Measurements from ENCODE around the gene PLG.
"Not testable (repeated sequence)": the region's sequence is repeated elsewhere in the genome, so short reads cannot be mapped to it uniquely, and the experiment has no call there.

Gene PLG

DNA sequence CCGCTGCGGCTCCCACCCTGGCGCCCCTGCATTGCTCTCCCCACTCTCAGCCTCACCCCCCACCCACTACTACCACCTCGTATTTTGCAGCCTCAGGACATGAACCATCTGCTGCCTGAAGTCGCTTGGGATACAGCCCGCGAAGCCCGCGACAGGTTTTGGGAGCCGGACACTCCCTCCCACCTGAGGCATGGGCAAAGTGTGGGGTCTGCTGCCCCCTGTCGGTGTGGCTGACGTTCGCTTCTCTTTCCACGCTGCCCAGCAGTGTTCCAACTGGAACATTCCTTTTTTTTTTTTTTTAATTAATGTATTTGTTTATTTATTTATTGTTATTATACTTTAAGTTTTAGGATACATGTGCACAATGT is 22.7 kb upstream of the PLG start:
- TF ChIP-seq, protein P1, sequence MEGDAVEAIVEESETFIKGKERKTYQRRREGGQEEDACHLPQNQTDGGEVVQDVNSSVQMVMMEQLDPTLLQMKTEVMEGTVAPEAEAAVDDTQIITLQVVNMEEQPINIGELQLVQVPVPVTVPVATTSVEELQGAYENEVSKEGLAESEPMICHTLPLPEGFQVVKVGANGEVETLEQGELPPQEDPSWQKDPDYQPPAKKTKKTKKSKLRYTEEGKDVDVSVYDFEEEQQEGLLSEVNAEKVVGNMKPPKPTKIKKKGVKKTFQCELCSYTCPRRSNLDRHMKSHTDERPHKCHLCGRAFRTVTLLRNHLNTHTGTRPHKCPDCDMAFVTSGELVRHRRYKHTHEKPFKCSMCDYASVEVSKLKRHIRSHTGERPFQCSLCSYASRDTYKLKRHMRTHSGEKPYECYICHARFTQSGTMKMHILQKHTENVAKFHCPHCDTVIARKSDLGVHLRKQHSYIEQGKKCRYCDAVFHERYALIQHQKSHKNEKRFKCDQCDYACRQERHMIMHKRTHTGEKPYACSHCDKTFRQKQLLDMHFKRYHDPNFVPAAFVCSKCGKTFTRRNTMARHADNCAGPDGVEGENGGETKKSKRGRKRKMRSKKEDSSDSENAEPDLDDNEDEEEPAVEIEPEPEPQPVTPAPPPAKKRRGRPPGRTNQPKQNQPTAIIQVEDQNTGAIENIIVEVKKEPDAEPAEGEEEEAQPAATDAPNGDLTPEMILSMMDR (conservative IDR thresholded peaks at IDR 0.05; ENCODE audit: low read depth, low read length): no peak
- Histone ChIP-seq H3K4me3 (IDR thresholded peaks at IDR 0.05; ENCODE audit: insufficient read depth, low read depth, low read length) (no peak overlapping the region), H3K4me1 (ENCODE audit: low read depth, poor library complexity, severe bottlenecking) (no peaks in the 10 kb centered on the region), H3K27ac (no peak overlapping the region), H4K20me1 (ENCODE audit: insufficient read depth) (no peaks in the 10 kb centered on the region), H3K36me3 (ENCODE audit: insufficient read depth) (no peaks in the 10 kb centered on the region), H3K4me2 (no peak overlapping the region), H3K9ac (no peak overlapping the region), H3K79me2 (ENCODE audit: insufficient read depth, low read depth) (no peaks in the 10 kb centered on the region), H3K27me3 (ENCODE audit: insufficient read depth, low read depth) (no peaks in the 10 kb centered on the region), H2AFZ (ENCODE audit: low read depth) (no peak overlapping the region)

DNA sequence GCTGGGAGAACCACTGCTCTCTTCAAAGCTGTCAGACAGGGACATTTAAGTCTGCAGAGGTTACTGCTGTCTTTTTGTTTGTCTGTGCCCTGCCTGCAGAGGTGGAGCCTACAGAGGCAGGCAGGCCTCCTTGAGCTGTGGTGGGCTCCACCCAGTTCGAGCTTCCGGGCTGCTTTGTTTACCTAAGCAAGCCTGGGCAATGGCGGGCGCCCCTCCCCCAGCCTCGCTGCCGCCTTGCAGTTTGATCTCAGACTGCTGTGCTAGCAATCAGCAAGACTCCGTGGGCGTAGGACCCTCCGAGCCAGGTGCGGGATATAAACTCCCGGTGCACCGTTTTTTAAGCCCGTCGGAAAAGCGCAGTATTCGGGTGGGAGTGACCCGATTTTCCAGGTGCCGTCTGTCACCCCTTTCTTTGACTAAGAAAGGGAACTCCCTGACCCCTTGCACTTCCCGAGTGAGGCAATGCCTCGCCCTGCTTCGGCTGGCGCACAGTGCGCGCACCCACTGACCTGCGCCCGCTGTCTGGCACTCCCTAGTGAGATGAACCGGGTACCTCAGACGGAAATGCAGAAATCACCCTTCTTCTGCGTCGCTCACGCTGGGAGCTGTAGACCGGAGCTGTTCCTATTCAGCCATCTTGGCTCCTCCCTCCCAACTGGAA is 16.8 kb upstream of the PLG start:
- not testable (repeated sequence) for H3K27ac ChIP-seq; H3K27me3 ChIP-seq (ENCODE audit: insufficient read depth, low read depth); H2AFZ ChIP-seq (ENCODE audit: low read depth); H3K36me3 ChIP-seq (ENCODE audit: insufficient read depth); H3K4me2 ChIP-seq; H3K4me1 ChIP-seq (ENCODE audit: low read depth, poor library complexity, severe bottlenecking); H4K20me1 ChIP-seq (ENCODE audit: insufficient read depth); H3K9ac ChIP-seq; H3K4me3 ChIP-seq (IDR thresholded peaks at IDR 0.05; ENCODE audit: insufficient read depth, low read depth, low read length); H3K79me2 ChIP-seq (ENCODE audit: insufficient read depth, low read depth)

DNA sequence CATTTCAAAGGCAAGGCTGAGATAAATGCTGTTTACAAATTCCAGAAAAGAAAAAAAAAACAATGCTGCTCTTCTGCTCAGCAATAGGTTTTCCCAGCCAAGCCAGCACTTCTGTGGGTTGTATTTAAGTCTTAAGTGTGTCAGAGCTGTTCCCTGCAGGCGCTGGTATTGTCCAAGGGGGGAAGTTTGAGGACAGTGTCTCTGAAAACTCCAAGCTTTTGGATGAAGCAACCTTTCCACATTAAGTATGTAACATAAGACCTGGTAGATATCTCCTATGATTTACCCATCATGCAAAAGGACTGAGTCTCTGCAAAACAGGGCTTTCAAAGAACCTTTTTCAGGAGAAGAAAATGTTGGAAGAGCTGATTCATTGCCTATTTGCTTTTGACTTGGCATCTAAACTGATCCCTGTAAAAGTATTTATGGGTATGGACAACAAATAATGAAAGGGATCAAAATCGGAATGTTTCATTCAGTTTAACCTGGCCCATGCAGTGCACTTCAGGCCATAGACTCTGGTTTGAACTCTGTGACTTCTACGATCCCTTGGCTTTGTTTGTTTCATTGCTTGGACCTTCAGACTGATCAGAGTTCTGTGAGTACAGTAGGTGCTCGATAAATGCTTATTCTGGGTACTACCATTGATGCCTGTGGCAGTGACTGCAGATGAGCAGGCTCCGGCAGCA is 16.1 kb upstream of the PLG start:
- H3K9ac ChIP-seq: no peak overlapping the region
- no peaks in the 10 kb centered on the region for H4K20me1 ChIP-seq (ENCODE audit: insufficient read depth)
- no peaks in the 10 kb centered on the region for H3K36me3 ChIP-seq (ENCODE audit: insufficient read depth)
- no peak overlapping the region for H2AFZ ChIP-seq (ENCODE audit: low read depth)
- no peaks in the 10 kb centered on the region for H3K27me3 ChIP-seq (ENCODE audit: insufficient read depth, low read depth)
- no peaks in the 10 kb centered on the region for H3K79me2 ChIP-seq (ENCODE audit: insufficient read depth, low read depth)
- H3K4me2 ChIP-seq: no peak overlapping the region
- H3K4me3 ChIP-seq (IDR thresholded peaks at IDR 0.05; ENCODE audit: insufficient read depth, low read depth, low read length): no peak overlapping the region
- H3K4me1 ChIP-seq (ENCODE audit: low read depth, poor library complexity, severe bottlenecking): no peaks in the 10 kb centered on the region
- TF ChIP-seq, protein P1 (conservative IDR thresholded peaks at IDR 0.05; ENCODE audit: low read depth, low read length): no peak
- H3K27ac ChIP-seq: no peak overlapping the region

DNA sequence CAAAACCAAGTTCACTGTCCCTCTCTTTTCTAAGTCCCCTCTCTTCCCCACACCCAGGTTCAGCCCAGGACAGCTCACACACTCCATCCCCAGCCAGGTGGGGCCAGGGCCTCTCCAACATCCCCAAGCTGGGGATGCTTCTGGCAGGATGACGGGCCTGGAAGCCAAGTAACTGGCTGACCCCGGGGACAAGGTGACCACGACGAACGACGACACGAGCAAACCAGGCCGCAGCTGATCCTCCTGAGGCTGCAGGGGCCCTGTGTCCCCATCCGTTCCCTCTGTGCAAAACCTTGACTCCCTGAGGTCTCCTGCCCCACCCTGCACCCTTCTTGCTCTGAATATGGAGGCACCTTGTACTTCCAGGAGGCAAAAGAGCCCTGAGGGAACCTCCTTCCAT is 11.6 kb upstream of the PLG start:
- H3K4me3 ChIP-seq (IDR thresholded peaks at IDR 0.05; ENCODE audit: insufficient read depth, low read depth, low read length): no peak overlapping the region
- no peak overlapping the region for H3K9ac ChIP-seq
- no peaks in the 10 kb centered on the region for H3K27me3 ChIP-seq (ENCODE audit: insufficient read depth, low read depth)
- no peak overlapping the region for H2AFZ ChIP-seq (ENCODE audit: low read depth)
- no peak overlapping the region for H3K4me2 ChIP-seq
- no peaks in the 10 kb centered on the region for H4K20me1 ChIP-seq (ENCODE audit: insufficient read depth)
- H3K79me2 ChIP-seq (ENCODE audit: insufficient read depth, low read depth): no peaks in the 10 kb centered on the region
- no peaks in the 10 kb centered on the region for H3K36me3 ChIP-seq (ENCODE audit: insufficient read depth)
- TF ChIP-seq, protein P1 (conservative IDR thresholded peaks at IDR 0.05; ENCODE audit: low read depth, low read length): no peak
- H3K27ac ChIP-seq: no peak overlapping the region
- H3K4me1 ChIP-seq (ENCODE audit: low read depth, poor library complexity, severe bottlenecking): no peaks in the 10 kb centered on the region

DNA sequence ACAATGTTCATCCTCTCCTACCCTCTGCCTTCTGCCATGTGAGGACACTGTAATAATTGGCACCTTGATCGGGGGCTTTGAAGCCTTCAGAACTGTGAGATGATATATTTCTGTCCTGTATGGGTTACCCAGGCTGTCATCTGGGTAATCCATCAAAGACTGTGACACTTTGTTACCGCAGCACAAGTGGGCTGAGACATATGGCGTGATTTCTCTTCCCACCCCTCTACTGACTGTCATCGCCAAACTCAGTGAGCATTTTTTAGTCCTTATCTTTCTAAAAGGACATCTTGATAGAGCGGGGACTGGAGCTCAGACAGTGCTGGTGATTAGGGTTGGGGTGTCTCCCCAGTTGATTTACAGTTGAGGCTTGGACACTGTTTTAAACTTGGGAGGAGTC is 10.4 kb upstream of the PLG start:
- no peak overlapping the region for H2AFZ ChIP-seq (ENCODE audit: low read depth)
- no peak overlapping the region for H3K4me2 ChIP-seq
- no peak overlapping the region for H3K4me3 ChIP-seq (IDR thresholded peaks at IDR 0.05; ENCODE audit: insufficient read depth, low read depth, low read length)
- no peaks in the 10 kb centered on the region for H3K27me3 ChIP-seq (ENCODE audit: insufficient read depth, low read depth)
- no peaks in the 10 kb centered on the region for H3K4me1 ChIP-seq (ENCODE audit: low read depth, poor library complexity, severe bottlenecking)
- no peak overlapping the region for H3K9ac ChIP-seq
- H4K20me1 ChIP-seq (ENCODE audit: insufficient read depth): no peaks in the 10 kb centered on the region
- TF ChIP-seq, protein P1 (conservative IDR thresholded peaks at IDR 0.05; ENCODE audit: low read depth, low read length): no peak
- H3K79me2 ChIP-seq (ENCODE audit: insufficient read depth, low read depth): no peaks in the 10 kb centered on the region
- H3K36me3 ChIP-seq (ENCODE audit: insufficient read depth): no peaks in the 10 kb centered on the region
- H3K27ac ChIP-seq: no peak overlapping the region

Measured in KMS-11 (cell line).